GM21381 (cell line): ENCODE measurements around the gene SUDS3.
A peak's percentile ranks its signal among the peaks of the same experiment; 100 is the strongest.
"Not testable (repeated sequence)": the region's sequence is repeated elsewhere in the genome, so short reads cannot be mapped to it uniquely, and the experiment has no call there.

Experiments used
- ATAC-seq: cut with Tn5 transposase; IDR thresholded peaks from one replicate; pipeline ENCODE4 v1.9.1; 2021; ENCODE audit warnings: mild to moderate bottlenecking, moderate library complexity; ENCODE audit not compliant: unreplicated experiment

Gene SUDS3

DNA sequence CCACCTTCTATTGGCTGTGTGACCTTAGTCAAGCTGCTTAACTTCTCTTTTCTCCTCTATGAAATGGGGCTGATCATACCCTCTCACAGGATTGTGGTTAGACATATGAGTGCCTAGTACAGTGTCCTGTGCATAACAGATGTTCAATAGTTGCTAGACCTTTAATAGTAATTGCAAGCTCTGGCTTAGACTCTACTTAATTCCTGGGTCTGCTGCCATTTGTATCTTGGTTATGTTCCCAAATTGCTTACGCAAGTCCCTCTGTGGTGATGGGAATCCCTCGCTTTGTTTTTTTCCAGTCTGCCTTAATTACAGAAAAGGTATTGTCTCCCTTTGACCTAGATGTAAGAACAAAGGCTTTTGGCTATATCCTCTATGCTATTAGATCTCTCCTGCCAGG, 15.1 kb downstream of the SUDS3 start:
- ATAC-seq, result no peak

DNA sequence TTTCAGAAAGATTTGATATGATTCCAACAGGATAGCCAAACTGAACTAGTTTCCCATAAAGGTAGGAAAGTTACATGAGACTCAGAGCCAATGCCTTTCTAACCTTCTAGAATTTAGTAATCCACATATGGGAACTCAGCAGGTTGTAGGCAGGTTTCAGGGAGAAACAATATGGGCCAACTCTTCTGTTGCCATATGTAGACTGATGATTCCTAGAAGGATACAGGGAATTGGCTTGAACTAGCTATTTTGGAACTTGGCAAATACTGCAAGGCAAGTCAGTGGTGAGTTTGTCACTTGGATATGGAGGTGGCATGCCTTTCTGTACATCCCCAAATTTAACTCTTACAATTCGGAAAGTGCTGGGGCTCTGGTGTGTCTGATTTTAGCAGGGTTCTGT, 15.5 kb downstream of the SUDS3 start:
- ATAC-seq, result no peak

DNA sequence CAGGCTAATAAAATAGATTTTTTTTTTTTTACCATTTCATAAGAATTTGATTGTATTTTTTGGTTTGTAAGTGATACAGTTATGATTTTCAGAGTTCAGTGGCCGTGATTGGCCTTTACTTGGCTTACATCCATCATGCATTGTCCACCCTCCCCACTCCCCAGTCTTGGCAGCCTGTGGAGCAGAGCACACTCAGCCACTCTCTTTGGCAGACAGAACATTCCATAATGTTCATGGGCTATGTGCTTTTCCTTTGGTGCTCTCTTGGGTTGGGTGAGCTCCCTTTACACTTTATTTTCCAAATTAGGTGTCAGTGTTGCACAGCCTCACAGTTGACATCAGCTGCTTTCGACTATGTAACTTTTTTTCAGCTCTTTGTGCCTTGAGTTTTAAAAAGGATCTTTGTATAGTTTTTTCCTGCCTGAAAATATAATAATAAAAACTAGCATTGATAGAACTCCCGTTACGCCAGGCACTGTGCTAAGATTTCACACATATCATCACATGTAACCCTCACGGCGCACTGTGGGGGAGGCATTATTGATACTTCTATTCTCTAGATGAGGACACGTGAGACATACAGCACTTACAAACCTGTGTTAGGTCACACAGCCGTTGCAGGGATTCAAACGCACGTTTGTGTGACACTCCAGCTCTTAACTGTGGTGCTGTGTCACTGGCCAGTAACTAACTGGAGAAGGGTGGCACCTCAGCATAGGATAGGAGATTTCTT, 21.5 kb downstream of the SUDS3 start:
- ATAC-seq, result no peak

DNA sequence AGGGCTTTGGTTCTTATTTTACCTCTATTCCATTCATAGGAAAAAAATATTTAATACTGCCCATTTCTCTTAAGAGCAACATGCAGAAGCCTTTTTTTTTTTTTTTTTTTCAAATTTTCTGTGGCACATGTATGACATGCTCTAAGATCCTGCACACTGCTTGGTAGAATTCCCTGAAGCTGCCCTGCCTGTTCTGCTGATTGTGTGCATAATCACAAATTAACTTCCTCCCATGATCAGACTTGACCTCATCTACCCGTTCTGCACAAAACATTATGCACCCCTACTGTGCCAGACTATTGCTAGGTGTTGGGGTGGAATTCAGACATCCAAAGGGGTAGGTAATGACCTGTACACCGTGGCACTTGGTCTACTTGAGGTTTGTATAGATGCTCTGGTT, 22.2 kb downstream of the SUDS3 start:
- no peak for ATAC-seq

DNA sequence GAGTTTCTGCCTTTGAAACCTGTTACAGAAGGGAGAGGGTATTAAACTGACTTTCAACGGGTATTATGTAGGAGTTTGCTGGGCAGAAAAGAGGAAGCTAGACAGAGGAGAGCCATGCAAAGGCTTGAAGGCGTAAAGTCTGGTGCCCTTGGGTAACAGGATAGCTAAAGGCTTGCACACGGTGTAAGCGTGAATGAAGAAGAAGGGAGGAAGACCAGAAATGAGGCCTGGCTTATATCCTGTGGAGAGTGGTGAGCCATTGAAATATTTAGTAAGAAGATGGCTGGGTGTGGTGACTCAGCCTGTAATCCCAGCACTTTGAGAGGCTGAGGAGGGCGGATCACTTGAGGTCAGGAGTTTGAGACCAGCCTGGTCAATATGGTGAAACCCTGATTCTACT, 22.6 kb downstream of the SUDS3 start:
- no peak for ATAC-seq

DNA sequence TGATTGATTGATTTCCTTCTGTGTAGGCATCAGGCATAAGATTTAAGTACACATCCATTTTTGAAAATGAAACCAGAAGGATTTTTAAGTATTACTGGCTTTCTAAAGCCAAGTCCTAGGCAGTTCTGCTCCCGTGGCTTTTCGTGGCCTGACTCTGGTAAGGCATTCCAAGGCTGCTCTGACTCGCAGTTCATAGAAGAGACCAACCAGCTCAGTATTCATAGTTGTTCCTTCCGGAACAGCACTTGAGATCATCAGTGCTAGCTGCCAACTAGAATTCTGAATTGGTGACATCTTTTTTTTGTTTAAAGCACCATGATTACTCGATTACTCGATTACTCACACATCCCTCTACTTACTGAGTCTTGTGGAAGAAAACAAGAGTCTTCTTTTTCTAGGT, 25.9 kb downstream of the SUDS3 start:
- no peak for ATAC-seq

DNA sequence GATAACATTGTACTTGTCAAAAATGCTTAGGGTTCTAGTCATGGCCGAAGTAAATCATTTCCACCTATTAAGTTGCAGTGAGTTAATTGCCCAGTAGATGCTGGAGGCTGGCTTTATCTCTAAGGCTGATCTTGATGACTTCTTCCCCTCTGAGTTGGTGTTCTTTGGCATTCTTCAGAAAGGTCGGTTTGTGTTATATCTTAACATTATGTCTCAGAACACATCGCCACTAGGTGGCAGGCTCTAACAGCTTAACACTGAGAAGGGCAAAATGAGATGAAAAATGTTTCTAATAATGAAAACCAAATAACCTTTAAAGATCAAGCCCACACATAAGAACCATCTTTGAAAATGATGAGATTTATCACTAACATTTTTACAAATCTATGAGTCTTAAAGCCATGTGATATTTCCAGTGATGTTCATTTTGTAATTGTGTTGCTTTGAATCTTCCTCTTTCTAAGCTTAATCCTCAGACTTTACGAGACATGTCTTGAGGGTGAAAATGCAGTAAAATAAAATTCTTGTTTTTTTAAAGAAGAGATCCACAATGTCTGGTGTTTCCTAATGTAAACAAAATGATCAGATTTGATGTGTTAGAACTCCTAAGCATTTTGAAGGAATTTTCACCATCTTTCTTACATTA, 28.6 kb downstream of the SUDS3 start:
- ATAC-seq, result peak; percentile 52

DNA sequence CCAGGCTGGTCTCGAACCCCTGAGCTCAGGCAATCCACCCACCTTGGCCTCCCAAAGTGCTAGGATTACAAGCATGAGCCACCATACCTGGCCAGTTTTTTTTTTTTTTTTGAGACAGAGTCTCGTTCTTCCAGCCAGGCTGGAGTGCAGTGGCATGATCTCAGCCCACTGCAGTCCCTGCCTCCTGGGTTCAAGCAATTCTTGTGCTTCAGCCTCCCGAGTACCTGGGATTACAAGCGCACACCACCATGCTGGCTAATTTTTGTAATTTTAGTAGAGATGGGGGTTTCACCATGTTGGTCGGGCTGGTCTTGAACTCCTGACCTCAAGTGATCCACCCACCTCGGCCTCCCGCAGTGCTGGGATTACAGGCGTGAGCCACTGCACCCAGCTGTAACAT, 31.9 kb downstream of the SUDS3 start:
- not testable (repeated sequence) for ATAC-seq

DNA sequence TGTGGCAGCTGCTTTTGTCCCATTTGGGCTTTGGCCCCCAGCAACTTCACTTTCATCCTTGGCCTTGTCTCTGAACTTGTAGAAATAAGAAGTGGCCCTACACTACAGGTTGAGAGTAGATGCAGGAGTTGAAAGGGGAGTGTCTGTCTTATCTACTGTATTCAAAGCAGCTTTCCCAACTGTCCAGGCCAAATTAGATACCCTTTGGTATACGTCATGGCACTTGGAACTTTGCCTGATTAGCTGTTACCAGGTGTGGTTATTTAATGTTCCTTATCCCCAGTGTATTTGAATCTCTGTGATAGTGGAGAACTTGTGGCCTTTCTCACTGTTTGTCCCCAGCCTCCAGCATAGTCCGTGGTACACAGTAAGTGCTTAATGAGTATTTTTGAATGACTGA, 33.5 kb downstream of the SUDS3 start:
- ATAC-seq, result no peak

DNA sequence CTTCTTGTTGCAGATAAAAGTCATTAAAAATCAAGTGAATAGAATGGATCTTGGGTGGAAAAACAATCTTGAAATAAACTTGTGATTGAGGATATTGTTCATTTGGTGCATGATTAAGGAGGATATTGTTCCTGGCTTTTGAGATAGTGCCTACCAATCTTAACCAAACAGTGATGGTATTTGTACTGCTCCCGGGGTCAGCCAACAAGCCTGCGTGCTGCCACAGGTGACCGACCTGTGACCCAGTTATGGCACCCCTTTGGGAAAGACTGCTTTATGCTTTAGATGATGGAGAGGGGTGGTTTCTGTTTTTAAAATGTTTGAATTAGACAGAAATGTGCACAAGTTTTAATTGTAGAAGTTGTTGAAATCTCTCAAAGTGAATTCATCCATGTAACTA, 41.6 kb downstream of the SUDS3 start:
- ATAC-seq, result no peak

DNA sequence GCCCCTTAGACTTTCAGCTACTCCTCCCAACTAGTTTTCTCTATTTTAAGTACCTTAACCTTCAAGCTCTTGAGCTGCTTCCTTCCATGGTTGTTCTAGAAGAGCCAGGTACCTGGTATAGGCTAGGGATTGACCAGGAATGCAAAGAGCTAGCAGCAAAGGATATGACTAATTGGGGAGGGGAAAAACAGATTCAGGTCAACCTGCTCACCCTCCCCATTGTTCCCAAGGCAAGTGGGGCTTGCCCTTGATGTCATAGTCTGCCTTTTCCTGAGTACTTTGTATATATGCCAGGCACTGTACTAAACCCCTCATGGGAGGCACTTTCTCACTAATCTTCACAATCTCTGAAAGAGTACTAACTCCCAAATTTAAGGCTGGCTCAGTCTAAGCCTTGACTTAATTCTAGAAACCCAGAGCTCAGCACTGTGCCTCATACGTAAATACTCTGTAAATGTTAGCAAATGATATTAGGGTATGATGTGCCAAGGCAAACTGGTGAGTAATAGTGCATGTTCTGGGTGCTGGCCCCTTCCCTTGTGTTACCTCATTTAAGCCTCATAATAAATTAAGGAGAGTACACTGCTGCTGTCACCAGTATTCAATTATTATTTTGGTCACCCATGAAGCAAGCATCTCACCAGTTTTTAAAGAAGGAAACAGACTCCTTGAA, 42.2 kb downstream of the SUDS3 start:
- ATAC-seq, result no peak

DNA sequence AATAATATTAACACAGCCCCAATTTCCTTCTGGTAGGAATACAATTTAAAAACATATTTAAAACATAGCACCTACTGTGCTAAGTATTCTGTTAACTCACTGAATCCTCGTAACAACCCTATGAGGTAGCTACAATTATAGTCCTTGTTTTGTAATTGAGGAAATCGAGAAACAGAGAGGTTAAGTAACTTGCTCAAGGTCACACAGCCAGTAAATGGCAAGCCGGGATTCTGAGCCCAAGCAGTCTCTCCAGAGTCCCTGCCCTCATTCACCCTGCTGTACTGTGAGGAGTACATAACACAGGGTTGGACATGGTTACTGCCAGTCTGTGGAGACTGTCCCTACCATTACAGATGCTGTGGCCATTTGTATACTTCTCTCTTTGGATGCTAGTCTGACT, 44.3 kb downstream of the SUDS3 start:
- no peak for ATAC-seq

DNA sequence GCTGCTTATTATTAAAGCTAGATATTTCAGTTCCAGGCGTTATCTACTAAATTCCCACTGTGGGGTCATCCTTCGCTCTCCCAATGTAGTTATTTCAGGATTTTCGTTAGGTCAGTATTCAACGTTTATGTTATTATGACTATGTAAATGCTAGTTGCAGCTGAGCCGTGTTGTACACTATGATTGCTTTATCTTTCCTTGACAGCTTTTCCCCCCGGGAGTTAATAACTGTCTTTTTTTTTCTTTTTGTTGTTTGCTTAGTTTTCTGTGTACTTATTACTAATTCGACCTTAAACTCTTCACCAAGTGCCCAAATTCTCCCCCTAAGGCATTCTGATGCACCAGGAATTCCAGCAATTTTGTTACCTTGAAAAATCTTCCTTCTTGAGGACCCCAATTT, 48.5 kb downstream of the SUDS3 start:
- ATAC-seq, result no peak

DNA sequence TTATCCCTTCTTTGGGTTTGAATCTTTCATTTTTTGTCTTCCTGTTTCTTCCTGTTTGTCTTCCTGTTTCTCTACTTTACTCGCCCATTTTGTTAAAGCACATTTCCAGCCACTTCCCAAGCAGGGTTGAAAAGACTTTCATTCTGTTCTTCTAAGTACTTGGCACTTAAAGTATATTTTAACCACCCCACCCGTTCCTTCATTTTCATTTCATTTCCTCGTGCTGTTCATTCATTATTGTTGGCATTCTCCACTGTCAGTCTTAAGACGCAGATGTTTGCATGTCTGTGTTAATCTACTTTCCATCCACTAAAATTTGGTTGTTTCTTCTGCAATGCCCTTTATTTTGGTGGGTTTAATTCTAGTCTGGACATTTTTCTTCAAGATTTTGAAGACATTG, 49.0 kb downstream of the SUDS3 start:
- ATAC-seq, result no peak

DNA sequence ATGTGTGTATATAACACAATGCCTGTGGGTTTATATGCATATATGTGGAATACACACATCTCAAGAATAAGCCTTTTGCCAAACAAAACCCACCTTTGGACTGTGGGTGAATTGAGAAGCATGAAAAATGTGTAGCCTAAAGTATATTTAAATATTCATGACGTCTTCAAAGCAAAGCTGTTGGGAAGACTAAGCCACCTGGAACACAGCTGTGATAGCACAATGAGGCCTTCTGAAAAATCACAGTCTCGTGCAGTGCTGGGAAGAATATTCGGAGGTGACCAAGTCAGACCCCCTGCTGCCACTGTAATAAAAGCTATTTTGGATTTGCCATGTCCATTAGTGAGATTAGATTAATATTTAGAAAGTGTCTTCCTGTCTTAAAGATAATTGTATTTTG, 51.5 kb downstream of the SUDS3 start:
- ATAC-seq, result no peak

DNA sequence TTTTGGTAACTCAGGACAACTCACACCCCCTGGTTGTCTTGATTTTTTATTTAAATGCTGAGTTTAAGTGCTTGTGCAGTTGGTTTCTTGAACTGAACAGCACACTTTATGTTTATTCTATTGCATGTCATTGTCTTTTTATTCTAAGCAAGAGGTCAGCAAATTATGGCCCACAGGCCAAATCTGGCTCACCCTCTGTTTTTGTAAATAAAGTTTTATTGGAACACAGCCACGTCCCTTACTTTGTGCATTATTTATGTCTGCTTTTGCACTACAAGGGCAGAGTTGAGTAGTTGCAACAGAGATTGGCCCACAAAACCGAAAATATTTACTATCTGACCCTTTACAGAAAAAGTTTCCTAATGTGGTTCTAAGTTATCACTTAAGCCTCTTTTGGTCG, 52.3 kb downstream of the SUDS3 start:
- no peak for ATAC-seq

DNA sequence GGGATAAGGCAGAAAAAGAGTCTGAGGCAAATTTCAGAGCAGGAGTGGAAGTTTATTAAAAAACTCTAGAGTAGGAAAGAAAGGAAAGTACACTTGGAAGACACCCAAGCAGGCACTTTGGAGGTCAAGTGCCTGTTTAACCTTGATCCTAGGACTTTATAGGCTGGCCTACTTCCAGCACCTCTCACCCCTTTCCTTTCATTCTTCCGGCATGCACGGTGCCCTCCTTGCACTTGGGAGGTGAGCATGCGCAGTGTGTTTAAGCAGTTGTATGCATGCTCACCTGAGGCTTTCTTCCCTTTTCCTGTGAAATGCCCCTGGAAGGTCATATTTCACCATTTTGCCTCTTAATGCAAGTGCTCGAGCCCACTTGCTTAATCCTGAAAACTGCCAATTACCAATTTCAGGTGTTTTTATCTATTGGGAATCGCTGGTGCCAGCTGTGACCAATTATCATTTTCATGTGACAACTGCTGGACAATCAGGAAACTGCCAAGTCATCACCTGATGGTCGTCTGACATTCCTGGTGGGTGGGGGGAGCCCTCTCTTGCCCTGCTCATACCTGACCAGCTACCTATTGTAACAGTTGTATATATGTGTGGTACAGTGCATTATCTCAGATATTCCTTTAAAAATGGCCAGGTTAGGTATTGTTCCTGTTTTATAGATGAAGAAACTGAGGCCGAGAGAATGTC, 53.5 kb downstream of the SUDS3 start:
- ATAC-seq, result no peak

DNA sequence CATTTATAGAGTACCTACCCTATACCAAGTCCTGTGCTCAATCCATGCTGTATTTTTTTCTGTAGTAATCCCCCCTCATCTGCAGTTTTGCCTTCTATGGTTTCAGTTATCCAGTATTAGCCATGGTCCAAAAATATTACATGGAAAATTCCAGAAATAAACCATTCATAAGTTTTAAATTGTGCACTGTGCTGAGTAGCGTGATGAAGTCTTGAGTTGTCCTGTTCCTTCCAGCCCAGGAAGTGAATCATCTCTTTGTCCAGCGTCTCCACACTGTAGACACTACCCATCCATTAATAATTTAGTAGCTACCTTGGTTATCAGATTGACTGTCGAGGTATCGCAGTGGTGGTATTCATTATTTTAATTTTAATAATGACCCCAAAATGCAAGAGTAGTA, 54.2 kb downstream of the SUDS3 start:
- ATAC-seq, result no peak

DNA sequence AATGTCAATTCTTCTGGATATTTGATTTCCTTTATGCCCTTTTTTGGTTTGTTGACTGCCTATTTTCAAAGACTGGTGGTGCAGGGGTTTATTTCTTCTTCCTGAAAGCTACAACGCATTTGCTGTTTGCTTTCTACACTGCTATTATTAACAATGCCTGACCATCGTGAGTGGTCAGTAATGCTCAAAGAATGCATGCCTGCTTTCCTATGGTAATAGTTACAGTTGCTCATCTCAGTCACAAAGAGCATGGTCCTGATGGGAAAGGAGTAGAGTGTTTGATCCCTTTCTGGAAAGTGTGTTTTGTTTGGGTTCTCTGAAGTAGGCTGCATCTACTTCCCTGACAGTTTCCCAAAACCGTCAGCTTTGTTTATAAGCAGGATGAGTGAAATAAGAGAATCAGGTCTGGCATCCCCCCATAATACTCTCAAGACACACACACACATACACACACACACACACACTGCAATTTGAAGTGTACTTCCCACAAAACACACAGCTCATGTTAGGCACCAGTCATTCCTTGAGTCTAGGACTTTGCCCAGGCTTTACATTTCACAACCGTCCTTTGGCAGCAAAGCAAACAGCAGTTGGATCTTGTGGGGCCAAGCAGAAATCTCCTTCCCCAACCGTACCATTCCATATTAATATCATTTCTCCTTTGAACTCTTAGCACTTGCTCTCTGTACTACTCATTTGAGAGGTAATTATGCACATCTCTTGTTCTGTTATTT, 56.6 kb downstream of the SUDS3 start:
- no peak for ATAC-seq

DNA sequence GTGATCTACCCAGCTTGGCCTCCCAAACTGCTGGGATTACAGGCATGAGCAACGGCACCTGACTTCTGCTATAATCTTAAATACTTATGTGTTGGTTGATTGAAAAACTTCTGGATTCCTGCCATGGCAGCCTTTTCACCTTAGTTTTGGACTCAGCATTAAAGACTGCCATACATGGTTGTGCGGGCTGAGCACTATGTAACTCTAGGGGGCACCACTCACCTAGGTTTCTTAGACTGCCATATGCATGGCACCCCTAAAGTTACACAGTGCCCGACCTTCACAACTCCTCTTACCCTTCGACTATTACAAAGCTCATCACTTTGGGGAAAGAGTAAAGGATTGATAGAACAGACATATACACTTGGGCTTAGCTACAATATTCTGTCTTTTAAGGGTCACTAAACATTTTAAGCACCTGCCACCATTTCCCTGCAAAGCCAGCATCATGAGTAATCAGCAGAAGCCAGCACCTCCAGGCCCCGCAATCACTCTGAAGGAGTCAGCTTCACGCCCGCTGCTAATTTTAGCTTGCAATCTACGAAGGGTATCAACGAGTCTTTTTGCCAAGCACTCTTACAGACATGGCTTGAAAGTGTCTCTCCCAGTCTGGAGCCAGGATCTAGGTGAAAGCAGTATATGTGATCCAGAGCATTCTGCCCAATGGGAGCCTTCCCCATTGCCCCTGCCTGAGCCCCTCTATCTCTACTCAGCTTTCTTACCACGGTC, 59.8 kb downstream of the SUDS3 start:
- no peak for ATAC-seq
